NCI-H446 (cell line): ENCODE results near the gene ZNF492.
"Not testable (repeated sequence)": the region's sequence is repeated elsewhere in the genome, so short reads cannot be mapped to it uniquely, and the experiment has no call there.

Experiments used
- DNase-seq, 2 experiments: peaks; one replicate each; lab custom pipeline; 2025; lab: John Stamatoyannopoulos, UW

The ZNF492 gene

DNA sequence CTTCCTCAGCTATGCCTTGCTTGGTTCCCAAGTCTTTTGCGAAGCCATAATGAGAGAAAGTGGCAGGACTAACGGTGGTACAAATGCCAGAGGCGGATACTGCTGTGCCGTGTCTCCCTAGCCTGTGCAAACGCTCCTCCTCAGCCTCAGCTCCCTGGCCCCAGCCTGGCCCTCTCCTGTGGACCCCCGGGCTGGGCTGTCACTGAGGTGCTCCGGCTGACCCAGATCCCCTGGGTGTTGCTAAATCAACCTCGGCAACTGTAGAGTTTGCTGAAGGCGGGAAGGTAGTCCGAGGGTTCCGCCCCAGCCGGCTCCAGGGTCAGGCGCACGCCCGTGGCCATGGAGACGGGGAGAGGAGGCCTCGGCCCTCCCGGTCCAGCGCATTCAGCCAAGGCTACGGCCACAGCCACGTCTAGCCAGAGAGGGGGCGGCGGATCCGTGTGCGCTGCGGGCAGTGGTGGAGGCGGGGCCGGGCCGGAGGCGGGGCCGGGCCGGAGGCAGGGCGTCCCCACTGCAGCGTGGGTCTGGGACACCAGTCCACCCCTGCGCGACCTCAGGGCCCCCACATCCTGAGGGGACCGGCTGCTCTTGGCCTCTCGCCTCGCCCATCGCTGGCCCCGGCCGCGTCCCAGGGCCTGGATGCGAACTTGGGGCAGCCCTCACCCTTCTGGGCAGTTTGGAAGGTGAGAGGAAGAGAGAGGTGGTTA is 16.4 kb upstream of the ZNF492 start:
- no peak for DNase-seq

DNA sequence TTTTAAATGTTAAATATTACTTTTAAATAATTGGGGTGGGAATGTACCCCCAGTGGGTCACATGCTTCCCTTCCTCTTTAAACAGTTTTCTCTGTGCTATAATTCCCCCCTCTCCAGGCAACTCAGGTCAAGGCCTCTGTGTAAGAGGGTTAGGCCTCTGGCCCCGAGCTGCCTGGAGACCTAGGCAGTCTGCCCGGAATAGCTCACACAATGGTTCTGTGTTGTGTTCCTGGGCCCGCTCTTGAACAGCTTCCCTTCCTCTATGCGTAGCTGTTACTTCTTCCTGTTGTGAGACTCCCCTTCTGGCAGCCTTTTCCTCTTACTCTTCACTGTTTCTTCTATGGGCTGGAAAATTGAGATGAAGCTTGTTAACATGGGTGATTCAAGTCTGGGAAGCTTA is 14.8 kb upstream of the ZNF492 start:
- DNase-seq = no peak

DNA sequence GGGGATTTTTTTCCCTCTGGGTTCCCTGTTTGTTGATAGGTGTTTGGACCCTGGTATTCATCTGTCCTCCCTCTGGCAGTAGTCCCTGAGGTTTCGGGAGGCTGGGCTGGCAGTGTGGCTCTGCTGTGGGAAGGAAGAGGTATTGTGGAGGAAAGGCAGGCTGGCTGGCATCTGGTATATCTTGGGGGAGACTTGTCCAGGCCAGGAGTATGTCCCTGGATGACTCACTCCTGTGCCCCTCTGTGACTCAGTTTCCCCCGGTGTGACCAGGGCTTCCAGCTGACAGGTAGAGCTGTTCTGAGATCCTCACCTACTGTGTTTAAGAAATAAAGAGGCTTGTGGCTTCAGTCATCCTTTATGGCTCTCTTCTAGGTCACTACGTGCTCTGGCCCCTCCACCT is 14.2 kb upstream of the ZNF492 start:
- DNase-seq = no peak

DNA sequence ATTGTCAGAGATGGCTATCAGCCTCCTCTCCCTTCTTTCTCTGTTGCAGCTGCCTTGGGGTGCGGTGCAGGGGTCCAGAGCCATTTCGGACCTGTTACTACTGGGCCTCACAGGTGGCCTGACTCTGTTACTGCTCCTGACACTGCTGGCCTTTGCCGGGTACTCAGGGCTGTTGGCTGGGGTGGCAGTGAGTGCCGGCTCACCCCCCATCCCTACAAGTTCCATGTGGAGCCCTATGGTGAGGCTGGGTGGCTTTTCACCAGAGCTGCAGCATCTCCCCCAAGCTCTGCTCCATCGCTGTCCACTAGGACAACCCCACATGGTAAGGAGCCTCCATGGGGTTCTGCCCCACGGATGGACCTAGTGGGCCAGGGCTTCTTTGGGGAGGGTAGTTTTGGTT is 13.7 kb upstream of the ZNF492 start:
- DNase-seq = no peak

DNA sequence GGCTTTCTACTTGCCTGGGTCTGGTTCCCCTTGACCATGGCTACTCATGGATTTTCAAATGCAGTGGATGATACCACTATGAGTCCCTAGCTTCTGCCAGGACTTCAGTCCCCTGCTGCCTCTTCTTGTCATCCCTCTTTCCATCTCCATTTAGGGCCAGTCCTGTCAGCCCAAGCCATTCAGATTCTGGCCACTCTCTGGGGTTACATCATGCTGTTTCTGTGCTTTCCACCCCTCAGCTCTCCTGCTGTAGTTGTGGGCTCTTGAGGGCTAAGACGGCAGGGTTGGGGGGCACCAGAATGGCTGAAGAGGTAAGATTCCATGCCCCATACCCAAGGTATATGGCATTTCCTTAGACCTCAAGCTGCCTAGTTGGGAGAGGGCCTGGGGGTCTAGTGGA is 13.2 kb upstream of the ZNF492 start:
- no peak for DNase-seq

DNA sequence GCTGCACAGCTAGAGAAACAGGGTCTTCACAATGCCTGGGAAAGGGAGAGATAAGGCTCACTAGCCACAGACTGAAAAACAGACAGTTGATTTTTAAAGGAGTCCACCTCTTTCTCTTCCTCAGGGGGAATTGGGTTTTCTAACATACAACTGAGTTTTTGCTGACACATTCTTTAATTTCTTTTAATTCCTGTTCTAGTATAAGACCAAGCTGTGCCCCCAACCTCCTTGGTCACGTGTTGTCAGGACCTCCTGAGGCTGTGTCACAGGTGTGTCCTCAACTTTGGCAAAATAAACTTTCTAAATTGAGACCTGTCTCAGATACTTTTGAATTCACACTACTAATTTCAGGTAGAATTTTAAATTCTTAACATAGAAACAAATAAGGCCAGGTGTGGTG is 12.1 kb upstream of the ZNF492 start:
- no peak for DNase-seq

DNA sequence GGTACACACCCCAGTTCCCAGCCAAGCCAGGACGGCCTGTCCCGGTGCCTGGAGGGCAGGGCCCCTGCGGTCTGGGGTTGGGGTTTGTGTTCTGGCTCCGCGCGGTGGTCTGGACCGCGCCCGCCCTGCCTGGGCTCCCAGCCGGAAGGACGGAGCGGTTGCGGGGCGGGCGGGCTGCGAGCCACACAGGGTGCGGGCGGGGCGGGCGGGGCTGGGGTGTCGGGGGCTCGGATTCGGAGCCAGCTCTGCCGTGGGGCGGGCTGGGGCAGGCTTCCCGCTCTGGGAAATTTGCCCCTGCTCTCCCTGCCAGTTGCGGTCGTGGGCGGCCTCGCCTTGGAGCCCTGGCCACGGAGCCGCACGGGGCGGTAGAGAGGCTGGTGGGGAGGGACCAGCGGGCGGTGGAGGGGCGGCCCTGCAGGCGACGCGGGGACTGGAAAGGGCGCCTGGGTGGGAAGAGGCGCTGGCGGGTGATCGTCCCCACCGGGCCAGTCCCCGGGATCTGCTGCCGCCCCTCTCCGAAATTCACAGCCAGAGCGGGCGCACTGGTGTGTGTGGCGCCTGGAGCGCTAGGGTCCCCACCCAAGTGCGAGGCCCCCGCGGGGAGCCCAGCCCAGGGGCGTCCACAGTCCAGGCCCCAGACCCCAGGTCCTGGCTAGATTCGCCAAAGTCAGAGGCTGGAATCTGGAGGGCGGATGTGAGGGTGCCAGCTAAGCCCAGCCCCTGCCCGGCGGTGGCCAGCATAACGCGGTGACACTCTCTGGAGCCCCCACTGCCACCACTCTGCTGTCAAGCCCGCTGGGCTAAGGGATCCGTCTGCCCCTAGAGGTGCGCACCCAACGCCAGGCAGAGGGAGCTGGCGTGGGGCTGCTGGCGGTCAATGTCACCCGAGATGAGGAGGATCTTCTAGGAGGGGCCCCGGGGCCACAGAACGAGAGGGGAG is 11.0 kb upstream of the ZNF492 start:
- DNase-seq = no peak

DNA sequence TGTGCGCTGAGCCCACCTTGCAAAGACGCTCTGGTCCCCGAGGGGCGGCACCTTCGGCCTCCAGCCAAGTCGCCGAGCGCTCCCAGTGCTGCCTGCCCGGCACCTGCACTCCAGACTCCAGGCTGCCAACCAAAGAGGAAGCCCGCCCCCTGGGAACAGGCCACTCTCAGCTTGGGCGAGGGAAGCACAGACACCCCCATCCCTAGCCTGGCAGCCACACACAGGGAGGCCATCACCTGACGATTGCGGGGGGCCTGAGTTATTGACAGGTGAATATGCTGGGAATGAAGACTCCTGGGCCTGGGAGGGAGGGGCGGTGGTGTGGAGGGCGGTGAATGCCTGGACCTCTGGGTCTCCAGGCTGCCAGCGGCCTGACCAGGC is 10.3 kb upstream of the ZNF492 start:
- DNase-seq = no peak

DNA sequence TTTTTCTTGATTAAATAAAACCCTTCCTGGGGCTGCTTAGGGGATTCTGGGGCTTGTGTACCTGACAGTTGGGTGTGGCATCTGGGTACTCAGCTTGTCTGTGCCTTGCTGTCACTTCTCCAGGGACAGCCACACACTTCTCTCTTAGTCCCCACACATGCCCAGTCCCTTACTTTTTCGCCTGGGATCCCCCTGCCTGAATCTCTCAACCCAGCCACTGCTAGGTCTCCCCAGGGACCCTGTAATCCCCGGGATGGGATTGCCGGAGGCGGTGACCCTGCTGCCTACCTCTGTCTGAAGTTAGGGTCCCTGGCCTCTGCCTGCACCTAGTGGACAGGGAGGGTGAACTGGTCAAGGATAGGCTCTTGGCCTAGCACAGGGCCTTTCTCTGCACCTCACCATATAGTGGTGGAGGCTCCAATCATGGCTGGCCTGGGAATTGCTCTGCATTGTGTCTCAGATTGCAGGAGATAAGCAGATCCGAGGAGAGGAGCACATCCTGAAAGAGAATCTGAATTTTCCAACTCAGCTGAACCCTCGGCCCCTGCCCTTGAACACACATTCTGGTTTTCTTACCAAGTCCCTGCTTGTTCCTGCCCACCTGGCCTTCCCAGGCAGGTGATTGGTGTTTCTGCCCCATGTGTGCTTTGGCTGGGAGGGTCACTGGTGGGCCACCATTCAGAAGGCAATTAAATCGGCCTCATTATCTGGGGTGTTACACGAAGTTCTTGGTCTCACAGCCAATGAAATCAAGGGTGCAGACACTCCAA is 8.7 kb upstream of the ZNF492 start:
- DNase-seq = no peak

DNA sequence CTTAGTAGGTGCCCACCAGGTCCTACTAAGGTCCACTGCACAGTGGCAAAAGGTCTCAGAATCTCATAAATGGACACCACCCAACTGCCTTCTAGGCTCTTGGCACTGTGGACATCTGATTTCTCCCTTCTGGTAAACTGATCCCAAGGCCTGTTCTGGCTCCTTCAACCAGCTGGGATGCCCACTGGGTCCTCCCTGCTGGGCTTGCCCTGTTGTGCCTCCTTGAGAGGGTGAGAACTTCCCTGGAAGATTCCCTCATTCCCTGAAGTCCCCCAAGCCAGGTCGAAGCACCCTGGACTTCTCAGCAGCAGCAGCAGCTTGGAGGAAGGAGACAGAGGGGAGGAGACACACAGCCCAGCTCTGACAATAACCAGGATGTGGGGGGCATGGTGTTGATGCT is 6.6 kb upstream of the ZNF492 start:
- DNase-seq = no peak

DNA sequence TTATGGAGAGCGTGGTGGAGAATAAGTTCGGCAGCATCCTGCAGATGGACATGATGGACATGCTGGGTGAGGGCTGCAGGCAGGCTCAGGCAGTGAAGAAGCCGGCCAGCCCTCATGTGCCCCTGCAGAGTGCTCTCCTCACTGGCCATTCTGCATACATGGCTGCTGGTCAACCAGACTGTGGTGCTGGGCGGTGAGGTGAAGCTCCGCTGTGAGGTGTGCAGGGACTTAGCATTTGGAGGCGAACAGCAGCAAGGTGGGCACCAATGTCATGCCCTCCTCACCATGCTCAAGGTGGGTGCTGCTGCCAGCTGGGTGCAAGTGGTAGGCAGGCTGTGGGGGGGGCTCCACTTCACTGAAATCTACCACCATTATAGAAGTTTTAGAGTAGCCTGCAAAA is 5.7 kb upstream of the ZNF492 start:
- no peak for DNase-seq

DNA sequence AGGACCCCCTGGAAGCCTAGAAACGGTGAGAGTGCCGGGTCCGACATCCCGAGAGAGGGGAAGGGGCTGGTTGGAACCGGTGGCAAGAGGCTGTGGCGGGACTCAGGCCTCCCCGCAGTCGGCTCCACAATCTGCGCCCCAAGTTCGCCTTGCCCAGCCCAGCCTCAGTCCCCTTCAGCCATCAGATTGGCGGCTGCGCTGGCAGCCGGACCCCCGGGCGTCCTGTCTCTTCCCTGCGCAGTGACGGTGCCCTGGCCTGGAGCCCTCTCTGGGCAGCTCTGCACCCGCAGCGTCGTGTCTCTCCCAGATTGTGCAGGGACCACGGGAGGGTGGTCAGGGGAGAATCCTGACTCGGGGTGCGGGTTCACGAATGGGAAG is 315 bp downstream of the ZNF492 start:
- no peak for DNase-seq

DNA sequence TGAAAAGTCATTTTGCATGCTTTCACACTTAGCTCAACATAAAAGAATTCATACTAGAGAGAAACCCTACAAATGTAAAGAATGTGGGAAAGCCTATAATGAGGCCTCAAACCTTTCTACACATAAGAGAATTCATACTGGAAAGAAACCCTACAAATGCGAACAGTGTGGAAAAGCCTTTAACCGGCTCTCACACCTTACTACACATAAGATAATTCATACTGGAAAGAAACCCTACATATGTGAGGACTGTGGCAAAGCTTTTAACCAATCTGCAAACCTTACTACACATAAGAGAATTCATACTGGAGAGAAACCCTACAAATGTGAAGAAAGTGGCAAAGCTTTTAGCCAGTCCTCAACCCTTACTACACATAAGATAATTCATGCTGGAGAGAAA is 51.4 kb downstream of the ZNF492 start:
- not testable (repeated sequence) for DNase-seq

DNA sequence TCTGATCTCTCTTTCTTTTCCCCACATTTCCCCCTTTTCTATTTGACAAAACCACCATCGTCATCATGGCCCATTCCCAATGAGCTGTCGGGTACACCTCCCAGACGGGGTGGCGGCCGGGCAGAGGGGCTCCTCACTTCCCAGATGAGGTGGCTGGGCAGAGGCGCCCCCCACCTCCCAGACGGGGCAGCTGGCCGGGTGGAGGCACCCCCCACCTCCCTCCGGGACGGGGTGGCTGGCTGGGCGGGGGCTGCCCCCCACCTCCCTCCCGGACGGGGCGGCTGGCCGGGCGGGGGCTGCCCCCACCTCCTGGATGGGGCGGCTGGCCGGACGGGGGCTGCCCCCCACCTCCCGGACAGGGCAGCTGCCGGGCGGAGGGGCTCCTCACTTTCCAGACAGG is 68.5 kb downstream of the ZNF492 start:
- DNase-seq = not testable (repeated sequence)

DNA sequence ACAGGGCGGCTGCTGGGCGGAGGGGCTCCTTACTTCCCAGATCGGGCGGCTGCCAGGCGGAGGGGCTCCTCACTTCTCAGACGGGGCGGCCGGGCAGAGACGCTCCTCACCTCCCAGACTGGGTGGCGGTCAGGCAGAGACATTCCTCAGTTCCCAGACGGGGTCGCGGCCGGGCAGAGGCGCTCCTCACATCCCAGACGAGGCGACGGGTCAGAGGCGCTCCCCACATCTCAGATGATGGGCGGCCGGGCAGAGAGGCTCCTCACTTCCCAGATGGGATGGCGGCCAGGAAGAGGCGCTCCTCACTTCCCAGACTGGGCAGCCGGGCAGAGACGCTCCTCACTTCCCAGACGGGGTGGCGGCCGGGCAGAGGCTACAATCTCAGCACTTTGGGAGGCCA is 69.0 kb downstream of the ZNF492 start:
- not testable (repeated sequence) for DNase-seq

DNA sequence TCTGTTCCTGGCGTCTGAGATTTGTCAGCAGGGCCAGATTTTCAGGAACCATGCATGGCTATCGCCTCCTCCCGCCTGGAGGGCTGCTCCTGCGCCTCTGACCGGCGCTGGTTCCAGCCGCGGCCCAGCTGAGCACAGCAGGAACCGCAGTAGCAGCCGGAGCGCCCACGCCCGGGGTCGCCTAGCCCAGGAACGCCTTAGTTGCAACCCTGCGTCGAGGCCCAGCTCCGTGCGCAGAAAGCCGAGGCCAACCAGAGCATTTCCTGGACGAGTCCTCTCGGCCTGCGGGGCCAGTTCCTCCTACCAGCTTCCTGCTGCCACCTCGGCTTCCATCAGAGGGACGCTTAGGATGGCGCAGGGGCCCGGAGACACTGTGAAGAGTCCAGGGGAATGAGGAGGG is 74.9 kb downstream of the ZNF492 start:
- no peak for DNase-seq
